CD4-positive, alpha-beta T cell treated with Interleukin-10 for 1 hour (primary cell): Measurements from ENCODE around the gene IL17REL.
"Not testable (repeated sequence)": the region's sequence is repeated elsewhere in the genome, so short reads cannot be mapped to it uniquely, and the experiment has no call there.

Experiments
- DNase-seq: peaks from one replicate; pipeline ENCODE4 v3.0.0-alpha.2; 2020

Gene IL17REL

GRCh38 chr22:50001388-50002231, 11.0 kb downstream of the IL17REL start:
- DNase-seq = no peak

GRCh38 chr22:50000587-50001387, 11.8 kb downstream of the IL17REL start:
- DNase-seq = no peak

GRCh38 chr22:49999946-50000586, 12.5 kb downstream of the IL17REL start:
- DNase-seq = no peak

- DNase-seq = no peak
Observed at GRCh38 chr22:49999063-49999945, 13.3 kb downstream of the IL17REL start.

GRCh38 chr22:49998718-49999062, 13.9 kb downstream of the IL17REL start:
- DNase-seq = no peak

GRCh38 chr22:49997932-49998717, 14.4 kb downstream of the IL17REL start:
- DNase-seq = no peak

GRCh38 chr22:49997251-49997599, 15.3 kb downstream of the IL17REL start:
- DNase-seq = no peak

- no peak for DNase-seq
Observed at GRCh38 chr22:49996518-49997250, 15.9 kb downstream of the IL17REL start.

GRCh38 chr22:49996119-49996517, 16.4 kb downstream of the IL17REL start:
- DNase-seq = no peak

GRCh38 chr22:49995361-49996118, 17.0 kb downstream of the IL17REL start:
- DNase-seq = no peak

- no peak for DNase-seq
Observed at GRCh38 chr22:49995041-49995360, 17.6 kb downstream of the IL17REL start.

GRCh38 chr22:49994361-49995040, 18.1 kb downstream of the IL17REL start:
- DNase-seq = no peak

- no peak for DNase-seq
Observed at GRCh38 chr22:49993649-49994360, 18.8 kb downstream of the IL17REL start.

GRCh38 chr22:49992921-49993648, 19.5 kb downstream of the IL17REL start:
- DNase-seq = peak; percentile 77

GRCh38 chr22:49991907-49992533, 20.5 kb downstream of the IL17REL start:
- no peak for DNase-seq

GRCh38 chr22:49991167-49991566, 21.4 kb downstream of the IL17REL start:
- no peak for DNase-seq

GRCh38 chr22:49989826-49990225, 22.7 kb downstream of the IL17REL start:
- not testable (repeated sequence) for DNase-seq

- DNase-seq = no peak
Observed at GRCh38 chr22:49986325-49986724, 26.2 kb downstream of the IL17REL start.
